Kidney epithelial cell (primary cell): Measurements from ENCODE around the gene UFD1. TPM values are rescaled to one million over a fixed set of nuclear protein-coding genes. Genes with fewer than 3 reads are reported as not detected.

Experiments used
- DNase-seq: peaks from one replicate; pipeline ENCODE4 v3.0.0-alpha.2; 2010; ENCODE audit warnings: low read depth
- H3K27me3 ChIP-seq: 2 replicates; pipeline ENCODE4 v1.6.0; 2011; ENCODE audit warnings: low read length; ENCODE audit not compliant: control insufficient read depth, insufficient read depth
- H3K36me3 ChIP-seq: 2 replicates; pipeline ENCODE4 v1.5.1; 2011; ENCODE audit warnings: low read length; ENCODE audit not compliant: control insufficient read depth, insufficient read depth
- H3K4me3 ChIP-seq: 2 replicates; pipeline ENCODE4 v1.5.1; 2011; ENCODE audit warnings: low read depth, mild to moderate bottlenecking, control low read depth, low read length
- total RNA-seq: library from RNA; depleted of rRNA; stranded (reverse); fragments of >200 nt; gene quantifications from 2 replicates; pipeline ENCODE4 v1.2.3, GENCODE V29; 2015
- TF ChIP-seq, protein P1 (sequence below): IDR thresholded peaks from 2 replicates; pipeline ENCODE4 v1.5.1; 2011; ENCODE audit warnings: mild to moderate bottlenecking, moderate library complexity, low read length, control low read depth, inconsistent platforms; ENCODE audit not compliant: insufficient read depth, poor library complexity, severe bottlenecking

Gene UFD1
- total RNA-seq, 1 donor from 2014 or later, result 48.9 TPM

DNA sequence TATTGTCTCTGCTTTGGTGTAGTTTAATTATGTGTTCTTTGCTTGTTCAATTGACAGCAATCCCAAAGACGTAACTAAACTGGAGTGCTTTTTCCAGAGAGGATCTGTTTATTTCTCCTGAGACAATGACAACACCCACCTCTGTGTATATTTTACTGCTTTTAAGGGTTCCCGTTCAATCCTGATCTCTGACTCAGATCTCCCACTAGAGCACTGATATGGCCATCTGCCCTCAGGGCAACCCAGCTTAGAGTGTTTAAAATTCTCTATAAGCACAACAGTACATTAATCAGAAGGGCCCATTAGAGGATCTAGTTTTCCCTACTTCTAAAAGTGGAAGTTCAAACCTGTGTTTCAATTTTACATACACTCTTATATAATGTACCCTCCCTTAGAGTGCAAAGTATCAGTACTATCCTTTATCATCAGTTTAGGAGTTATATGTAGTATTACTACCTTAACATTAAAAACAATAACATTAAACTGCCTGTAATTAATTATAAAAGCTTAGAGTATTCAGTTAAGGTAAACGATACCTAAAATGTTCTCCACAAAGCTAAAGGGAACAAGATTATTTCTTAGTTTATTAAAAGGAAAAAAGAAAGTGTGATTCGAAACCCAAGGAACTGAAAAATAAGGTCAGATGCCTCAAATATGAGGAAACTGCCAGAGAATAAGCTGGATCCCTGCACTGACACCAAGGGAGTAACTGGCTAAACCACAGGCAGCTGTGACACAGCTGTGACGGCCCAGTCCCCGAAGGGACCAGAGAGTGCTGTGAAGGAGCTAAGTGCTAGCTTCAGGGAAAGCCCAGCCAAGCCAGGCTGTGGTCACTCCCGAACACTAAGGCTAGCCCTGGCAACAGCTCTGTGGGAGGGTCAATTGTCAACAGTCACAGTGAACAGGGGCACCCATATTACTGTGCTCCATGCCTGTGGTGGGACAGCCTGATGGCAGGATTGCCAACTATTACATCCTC lies 15.2 kb downstream of the UFD1 start:
- no peak for DNase-seq
- no peaks in the 10 kb centered on the region for H3K27me3 ChIP-seq
- peaks cover 5% of the 10 kb centered on the region for H3K36me3 ChIP-seq
- TF ChIP-seq, protein P1, sequence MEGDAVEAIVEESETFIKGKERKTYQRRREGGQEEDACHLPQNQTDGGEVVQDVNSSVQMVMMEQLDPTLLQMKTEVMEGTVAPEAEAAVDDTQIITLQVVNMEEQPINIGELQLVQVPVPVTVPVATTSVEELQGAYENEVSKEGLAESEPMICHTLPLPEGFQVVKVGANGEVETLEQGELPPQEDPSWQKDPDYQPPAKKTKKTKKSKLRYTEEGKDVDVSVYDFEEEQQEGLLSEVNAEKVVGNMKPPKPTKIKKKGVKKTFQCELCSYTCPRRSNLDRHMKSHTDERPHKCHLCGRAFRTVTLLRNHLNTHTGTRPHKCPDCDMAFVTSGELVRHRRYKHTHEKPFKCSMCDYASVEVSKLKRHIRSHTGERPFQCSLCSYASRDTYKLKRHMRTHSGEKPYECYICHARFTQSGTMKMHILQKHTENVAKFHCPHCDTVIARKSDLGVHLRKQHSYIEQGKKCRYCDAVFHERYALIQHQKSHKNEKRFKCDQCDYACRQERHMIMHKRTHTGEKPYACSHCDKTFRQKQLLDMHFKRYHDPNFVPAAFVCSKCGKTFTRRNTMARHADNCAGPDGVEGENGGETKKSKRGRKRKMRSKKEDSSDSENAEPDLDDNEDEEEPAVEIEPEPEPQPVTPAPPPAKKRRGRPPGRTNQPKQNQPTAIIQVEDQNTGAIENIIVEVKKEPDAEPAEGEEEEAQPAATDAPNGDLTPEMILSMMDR, result no peak
- H3K4me3 ChIP-seq, result no peak overlapping the region

- no peak overlapping the region for H3K4me3 ChIP-seq
- no peaks in the 10 kb centered on the region for H3K27me3 ChIP-seq
- H3K36me3 ChIP-seq, result peaks cover 5% of the 10 kb centered on the region
- no peak for DNase-seq
- TF ChIP-seq, protein P1, result no peak
Observed at GRCh38 chr22:19463008-19463407, 16.0 kb downstream of the UFD1 start.

GRCh38 chr22:19461506-19461905 lies 17.5 kb downstream of the UFD1 start:
- Histone ChIP-seq H3K27me3 (no peaks in the 10 kb centered on the region), H3K36me3 (peaks cover 2% of the 10 kb centered on the region), H3K4me3 (no peak overlapping the region)
- DNase-seq, result no peak
- TF ChIP-seq, protein P1, result no peak

DNA sequence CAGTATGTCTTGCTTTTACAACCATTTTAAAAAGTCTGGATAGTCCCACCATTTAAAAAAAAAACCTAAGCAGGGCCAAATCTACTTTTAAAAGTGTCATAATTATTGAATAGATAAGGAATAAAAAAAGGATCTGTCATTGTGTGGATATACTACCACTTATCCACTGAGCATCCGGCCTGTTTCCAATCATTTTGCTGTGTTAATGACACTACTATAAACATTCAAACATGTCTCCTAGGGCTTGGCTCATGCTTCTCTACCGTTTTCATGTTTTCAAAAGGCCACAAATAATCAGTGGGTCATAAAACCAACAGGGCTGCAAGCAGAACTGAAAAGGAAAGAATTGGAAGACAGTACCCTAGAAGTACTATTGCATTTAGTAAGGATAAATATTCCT lies 19.0 kb downstream of the UFD1 start:
- no peak for DNase-seq
- H3K4me3 ChIP-seq, result no peak overlapping the region
- TF ChIP-seq, protein P1, result no peak
- peaks cover 2% of the 10 kb centered on the region for H3K36me3 ChIP-seq
- H3K27me3 ChIP-seq, result no peaks in the 10 kb centered on the region

GRCh38 chr22:19457828-19458428 lies 21.1 kb downstream of the UFD1 start:
- DNase-seq, result no peak
- TF ChIP-seq, protein P1, result no peak
- Histone ChIP-seq H3K27me3 (no peaks in the 10 kb centered on the region), H3K36me3 (peaks cover 3% of the 10 kb centered on the region), H3K4me3 (no peak overlapping the region)

GRCh38 chr22:19456541-19456940 lies 22.5 kb downstream of the UFD1 start:
- Histone ChIP-seq H3K36me3 (peaks cover 3% of the 10 kb centered on the region), H3K27me3 (no peaks in the 10 kb centered on the region), H3K4me3 (no peak overlapping the region)
- TF ChIP-seq, protein P1, result no peak
- no peak for DNase-seq
